ENCODE results near the gene PDE1C. TPM values are rescaled to one million over a fixed set of nuclear protein-coding genes. Genes with fewer than 3 reads are reported as not detected.

Gene PDE1C
- total and polyA plus RNA-seq, 2 donors (not counting 1 experiment from before 2014, with no cell fraction given) = 0.52 TPM; not detected in 1

- intact Hi-C loops (cut with micrococcal nuclease) = no loop called here
- 77% methylated on average over 1 of the region's 3 CpGs for WGBS (ENCODE audit: insufficient coverage)
- H2AFZ ChIP-seq (ENCODE audit: insufficient read depth, low read depth, low read length, poor library complexity, severe bottlenecking) = no peak overlapping the region
- H3K9ac ChIP-seq (ENCODE audit: low read length) = no peak overlapping the region
- no peaks in the 10 kb centered on the region for H3K79me2 ChIP-seq (ENCODE audit: control insufficient read depth, insufficient read depth, low read length)
- ChIA-PET POLR2A (no interaction called here), CTCF (no interaction called here)
- ATAC-seq (ENCODE audit: low read depth) (no peak), DNase-seq (no peak)
- H4K20me1 ChIP-seq (ENCODE audit: control insufficient read depth, insufficient read depth, low read length, poor library complexity, severe bottlenecking) = no peaks in the 10 kb centered on the region
- H3K27ac Mint-ChIP-seq = no peak overlapping the region
- H3K9me3 Mint-ChIP-seq (ENCODE audit: insufficient read depth) = no peaks in the 10 kb centered on the region
- TF ChIP-seq, protein P1, sequence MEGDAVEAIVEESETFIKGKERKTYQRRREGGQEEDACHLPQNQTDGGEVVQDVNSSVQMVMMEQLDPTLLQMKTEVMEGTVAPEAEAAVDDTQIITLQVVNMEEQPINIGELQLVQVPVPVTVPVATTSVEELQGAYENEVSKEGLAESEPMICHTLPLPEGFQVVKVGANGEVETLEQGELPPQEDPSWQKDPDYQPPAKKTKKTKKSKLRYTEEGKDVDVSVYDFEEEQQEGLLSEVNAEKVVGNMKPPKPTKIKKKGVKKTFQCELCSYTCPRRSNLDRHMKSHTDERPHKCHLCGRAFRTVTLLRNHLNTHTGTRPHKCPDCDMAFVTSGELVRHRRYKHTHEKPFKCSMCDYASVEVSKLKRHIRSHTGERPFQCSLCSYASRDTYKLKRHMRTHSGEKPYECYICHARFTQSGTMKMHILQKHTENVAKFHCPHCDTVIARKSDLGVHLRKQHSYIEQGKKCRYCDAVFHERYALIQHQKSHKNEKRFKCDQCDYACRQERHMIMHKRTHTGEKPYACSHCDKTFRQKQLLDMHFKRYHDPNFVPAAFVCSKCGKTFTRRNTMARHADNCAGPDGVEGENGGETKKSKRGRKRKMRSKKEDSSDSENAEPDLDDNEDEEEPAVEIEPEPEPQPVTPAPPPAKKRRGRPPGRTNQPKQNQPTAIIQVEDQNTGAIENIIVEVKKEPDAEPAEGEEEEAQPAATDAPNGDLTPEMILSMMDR (IDR thresholded peaks at IDR 0.05) = no peak
- no peak for TF ChIP-seq EZH2 (IDR thresholded peaks at IDR 0.05; ENCODE audit: borderline replicate concordance, insufficient read depth, low read depth, low read length, poor library complexity, severe bottlenecking)
- H3K4me2 ChIP-seq (replicated peaks; ENCODE audit: low read depth, low read length, poor library complexity, severe bottlenecking) = no peak overlapping the region
- no peak overlapping the region for H3K4me3 Mint-ChIP-seq
- H3K36me3 ChIP-seq (replicated peaks in 1 of 2; ENCODE audit: control extremely low read depth in 1 of 2, control insufficient read depth in 1 of 2, extremely low read depth in 1 of 2, insufficient read depth in 2 of 2, low read length in 1 of 2) = no peaks in the 10 kb centered on the region
- H3K4me3 ChIP-seq (ENCODE audit: control extremely low read depth in 1 of 5, extremely low read depth in 1 of 5, insufficient read depth in 1 of 5, low read depth in 2 of 5, low read length in 4 of 5) = no peak overlapping the region
- no peaks in the 10 kb centered on the region for H3K4me1 Mint-ChIP-seq
- no peaks in the 10 kb centered on the region for H3K27me3 ChIP-seq (replicated peaks in 1 of 4; ENCODE audit: control extremely low read depth in 1 of 4, control insufficient read depth in 3 of 4, insufficient read depth in 4 of 4, low read length in 3 of 4)
- peaks cover 4% of the 10 kb centered on the region for H3K27me3 Mint-ChIP-seq
- peaks cover 0 to 5% (median 0%) of the 10 kb centered on the region in 3 donors for H3K9me3 ChIP-seq (ENCODE audit: control extremely low read depth in 1 of 3, control insufficient read depth in 2 of 3, insufficient read depth in 1 of 3, low read length in 2 of 3)
- no peaks in the 10 kb centered on the region for H3K4me1 ChIP-seq (ENCODE audit: control insufficient read depth in 2 of 2, insufficient read depth in 2 of 2, low read length in 2 of 2)
- no peak overlapping the region for H3K27ac ChIP-seq (ENCODE audit: low read length in 2 of 2)
These were observed 37.2 kb downstream of the PDE1C start for GRCh38 chr7:32033006-32033405.

- Histone ChIP-seq H3K4me3 (ENCODE audit: control extremely low read depth in 1 of 5, extremely low read depth in 1 of 5, insufficient read depth in 1 of 5, low read depth in 2 of 5, low read length in 4 of 5) (no peak overlapping the region), H2AFZ (ENCODE audit: insufficient read depth, low read depth, low read length, poor library complexity, severe bottlenecking) (no peak overlapping the region), H3K9me3 (ENCODE audit: control extremely low read depth in 1 of 3, control insufficient read depth in 2 of 3, insufficient read depth in 1 of 3, low read length in 2 of 3) (peaks cover 0 to 5% (median 0%) of the 10 kb centered on the region in 3 donors), H3K79me2 (ENCODE audit: control insufficient read depth, insufficient read depth, low read length) (no peaks in the 10 kb centered on the region), H3K27me3 (replicated peaks in 1 of 4; ENCODE audit: control extremely low read depth in 1 of 4, control insufficient read depth in 3 of 4, insufficient read depth in 4 of 4, low read length in 3 of 4) (no peaks in the 10 kb centered on the region), H3K36me3 (replicated peaks in 1 of 2; ENCODE audit: control extremely low read depth in 1 of 2, control insufficient read depth in 1 of 2, extremely low read depth in 1 of 2, insufficient read depth in 2 of 2, low read length in 1 of 2) (no peaks in the 10 kb centered on the region), H3K4me1 (ENCODE audit: control insufficient read depth in 2 of 2, insufficient read depth in 2 of 2, low read length in 2 of 2) (no peaks in the 10 kb centered on the region), H4K20me1 (ENCODE audit: control insufficient read depth, insufficient read depth, low read length, poor library complexity, severe bottlenecking) (no peaks in the 10 kb centered on the region), H3K9ac (ENCODE audit: low read length) (no peak overlapping the region), H3K4me2 (replicated peaks; ENCODE audit: low read depth, low read length, poor library complexity, severe bottlenecking) (no peak overlapping the region), H3K27ac (ENCODE audit: low read length in 2 of 2) (no peak overlapping the region)
- POLR2A ChIA-PET = no interaction called here
- peaks cover 4% of the 10 kb centered on the region for H3K27me3 Mint-ChIP-seq
- DNase-seq (no peak), ATAC-seq (ENCODE audit: low read depth) (no peak)
- 100% methylated on average over 2 of the region's 4 CpGs for WGBS (ENCODE audit: insufficient coverage)
- intact Hi-C loops (cut with micrococcal nuclease) = no loop called here
- no peaks in the 10 kb centered on the region for H3K4me1 Mint-ChIP-seq
- H3K27ac Mint-ChIP-seq = no peak overlapping the region
- H3K4me3 Mint-ChIP-seq = no peak overlapping the region
- TF ChIP-seq EZH2 (IDR thresholded peaks at IDR 0.05; ENCODE audit: borderline replicate concordance, insufficient read depth, low read depth, low read length, poor library complexity, severe bottlenecking) = no peak
- TF ChIP-seq, protein P1 (IDR thresholded peaks at IDR 0.05) = no peak
- no peaks in the 10 kb centered on the region for H3K9me3 Mint-ChIP-seq (ENCODE audit: insufficient read depth)
- CTCF ChIA-PET = no interaction called here
These were observed 38.0 kb downstream of the PDE1C start for GRCh38 chr7:32032211-32032610.
